ENCODE measurements around the gene EPS8L2. TPM values are rescaled to one million over a fixed set of nuclear protein-coding genes. Genes with fewer than 3 reads are reported as not detected.

Gene EPS8L2
- total and polyA plus RNA-seq, 2 of the 8 experiments (the other 6 are each of a cell fraction or from before 2014, with no cell fraction given), result 38.5 to 57.0 TPM

GRCh38 chr11:748007-748359 lies 42.0 kb downstream of the EPS8L2 start:
- POLR2A ChIA-PET (ENCODE audit: partially characterized antibody), result interaction anchor here (0.6 to 32.3 kb wide), 22 partner anchors 9 to 186 kb away, joined by 3 to 636 read pairs (median 4); partner anchors contain the start of genes GATD1 and TSPAN4
- FAIRE-seq, result no peak

More at GRCh38 chr11:748007-748359, 42.0 kb downstream of the EPS8L2 start:
- H2BK5ac ChIP-seq (ENCODE audit: low read depth, low read length), result peak overlapping the region; percentile 83; the same call in 1 of the 2 replicates
- peak overlapping the region; percentile 89; the same call in 1 of the 2 replicates for H4K8ac ChIP-seq (ENCODE audit: extremely low read depth, insufficient read depth, low read length)
- H2AK5ac ChIP-seq (ENCODE audit: low read depth, low read length), result no peak overlapping the region
- H3K27me3 ChIP-seq (replicated peaks in 1 of 4; ENCODE audit: control insufficient read depth in 3 of 4, extremely low read depth in 1 of 4, insufficient read depth in 3 of 4, low read length in 3 of 4), result no peaks in the 10 kb centered on the region
- peak overlapping the region; percentile 69 for H3K4ac ChIP-seq (replicated peaks; ENCODE audit: insufficient read length, low read depth, low read length)
- CTCF ChIA-PET (ENCODE audit: partially characterized antibody), result interaction anchor here (0.9 to 26.9 kb wide), 7 partner anchors 10 to 107 kb away, joined by 3 to 395 read pairs (median 4); no protein-coding TSS in a partner anchor
- H2AFZ ChIP-seq (ENCODE audit: low read length), result no peak overlapping the region
- H3K36me3 ChIP-seq (ENCODE audit: control insufficient read depth in 2 of 4, insufficient read depth in 4 of 4, low read length in 3 of 4), result peaks cover 0 to 4% (median 0%) of the 10 kb centered on the region in 4 experiments; a peak in 3 of 8 replicates
- no peak overlapping the region for H2BK120ac ChIP-seq (replicated peaks; ENCODE audit: low read depth, low read length)
- H2BK15ac ChIP-seq (ENCODE audit: low read length), result no peak overlapping the region
- H3K9me3 ChIP-seq (ENCODE audit: insufficient read depth in 2 of 2, low read depth in 1 of 2, low read length in 1 of 2), result no peaks in the 10 kb centered on the region
- no peak overlapping the region for H2BK20ac ChIP-seq (ENCODE audit: low read length)
- H3K14ac ChIP-seq (ENCODE audit: insufficient read length), result no peak overlapping the region
- TF ChIP-seq MAX (IDR thresholded peaks at IDR 0.05), result peak; percentile 76
- peak; percentile 71 for TF ChIP-seq E2F6 (IDR thresholded peaks at IDR 0.05)
- TF ChIP-seq SP1 (IDR thresholded peaks at IDR 0.05; ENCODE audit: low read depth, low read length), result no peak
- no peak for TF ChIP-seq YY1 (IDR thresholded peaks at IDR 0.05; ENCODE audit: low read depth, low read length)
- H4K20me1 ChIP-seq (replicated peaks in 1 of 2; ENCODE audit: control insufficient read depth in 1 of 2, insufficient read depth in 2 of 2, low read length in 2 of 2), result peaks cover 12 to 19% of the 10 kb centered on the region in 2 experiments
- peaks cover 8% of the 10 kb centered on the region for H3K79me1 ChIP-seq (ENCODE audit: low read depth, low read length)
- H2BK12ac ChIP-seq (ENCODE audit: low read depth, low read length), result no peak overlapping the region
- no peak overlapping the region for H3K18ac ChIP-seq (ENCODE audit: extremely low read depth, low read length)
- H3K4me1 ChIP-seq (replicated peaks in 1 of 4; ENCODE audit: control insufficient read depth in 3 of 4, insufficient read depth in 4 of 4, low read length in 3 of 4), result peaks cover 0 to 15% (median 4%) of the 10 kb centered on the region in 4 experiments; a peak in 5 of 7 replicates
- peak overlapping the region; percentile 72 to 93 (median 80) for H3K9ac ChIP-seq (replicated peaks in 1 of 4; ENCODE audit: extremely low read depth in 1 of 4, low read depth in 3 of 4, low read length in 3 of 4)
- 10% methylated on average over 18 of the region's 18 CpGs; no CpG with 5 or more reads in 1 of the 2 experiments for WGBS, 2 experiments (ENCODE audit: extremely low coverage in 1 of 2, insufficient coverage in 1 of 2, insufficient read length in 1 of 2, insufficient replicate concordance in 2 of 2, low coverage in 1 of 2, low lambda C conversion rate in 2 of 2, missing lambda C conversion rate in 1 of 2)
- no peak overlapping the region for H3K23ac ChIP-seq (ENCODE audit: insufficient read length)
- H3K4me2 ChIP-seq (ENCODE audit: insufficient read depth in 1 of 2, low read depth in 2 of 2, low read length in 2 of 2), result peak overlapping the region; percentile 79 to 88
- peaks cover 5% of the 10 kb centered on the region; the same call in 1 of the 2 replicates for H3K23me2 ChIP-seq (ENCODE audit: low read depth, low read length)
- H3K27ac ChIP-seq (ENCODE audit: low read depth, low read length), result peak overlapping the region; percentile 57; the same call in 1 of the 2 replicates
- H4K5ac ChIP-seq (ENCODE audit: insufficient read length, low read depth, low read length), result no peak overlapping the region
- H3K4me3 ChIP-seq (ENCODE audit: extremely low read depth in 1 of 4, insufficient read depth in 2 of 4, low read depth in 3 of 4, low read length in 4 of 4), result peak overlapping the region; percentile 72 to 91 (median 81)
- no peak overlapping the region for H3K56ac ChIP-seq (replicated peaks; ENCODE audit: insufficient read length, low read depth, low read length)
- DNase-seq (ENCODE audit: low read depth in 1 of 2, low spot score in 2 of 2), result no peak
- H4K91ac ChIP-seq (replicated peaks; ENCODE audit: insufficient read length, low read length), result no peak overlapping the region
- H3K79me2 ChIP-seq (ENCODE audit: control insufficient read depth in 1 of 2, insufficient read depth in 2 of 2, low read length in 2 of 2), result peaks cover 30 to 53% of the 10 kb centered on the region in 2 experiments

All from H1 (cell line).